Psoas muscle (tissue), 8 donors: ENCODE measurements around the gene OR5H2. TPM values are rescaled to one million over a fixed set of nuclear protein-coding genes. Genes with fewer than 3 reads are reported as not detected.

Experiments used
- ATAC-seq, 4 donors: fragments of 200-7000 bp; cut with Tn5 transposase; one replicate each; pipeline ENCODE4 v1.9.1; 2020; ENCODE audit warnings: moderate library complexity in 3 of 4, mild to moderate bottlenecking in 2 of 4
- DNase-seq, 2 donors: peaks; one replicate each; pipeline ENCODE4 v3.0.0-alpha.2; 2020
- H3K27ac ChIP-seq: fragments of 200-600 bp; one replicate; pipeline ENCODE4 v1.8.0; 2022
- H3K27me3 ChIP-seq, 3 donors: fragments of 200-600 bp in 1 of 3; one replicate each; pipeline versions ENCODE4 v1.6.1 to v1.8.0; 2013 to 2022; ENCODE audit warnings: low read length in 2 of 3, mild to moderate bottlenecking in 2 of 3, moderate library complexity in 1 of 3; ENCODE audit not compliant: insufficient read depth in 3 of 3
- H3K36me3 ChIP-seq, 2 donors: fragments of 200-600 bp in 1 of 2; one replicate each; pipeline versions ENCODE4 v1.6.1 to v1.8.0; 2013 to 2022; ENCODE audit warnings: low read depth in 1 of 2, mild to moderate bottlenecking in 1 of 2, moderate library complexity in 1 of 2; ENCODE audit not compliant: insufficient read depth in 1 of 2
- H3K4me1 ChIP-seq: fragments of 200-600 bp; one replicate; pipeline ENCODE4 v1.8.0; 2022
- H3K4me3 ChIP-seq: fragments of 200-600 bp; one replicate; pipeline ENCODE4 v1.8.0; 2022; ENCODE audit warnings: mild to moderate bottlenecking
- H3K9me3 ChIP-seq: fragments of 200-600 bp; one replicate; pipeline ENCODE4 v1.8.0; 2022
- CTCF ChIP-seq: fragments of 200-600 bp; IDR thresholded peaks from one replicate; pipeline ENCODE4 v1.8.0; 2022; ENCODE audit warnings: antibody characterized with exemption
- WGBS, 3 donors: extraction: QIAGEN DNeasy Blood & Tissue Kit; methylation state at CpG; one replicate each; pipeline versions ENCODE4 v1.1.6 to v1.1.7; 2013; 5-methylcytosine and 5-hydroxymethylcytosine counted together
- intact Hi-C, 2 donors: fragments of 100-400 bp; cut with DNase I; formaldehyde crosslinking; loops; one replicate each; pipeline versions ENCODE4 v1.11.0 to v1.14.2; 2022
- polyA plus RNA-seq, 3 donors: library from polyadenylated mRNA; stranded (reverse); fragments of 200-250 nt; gene quantifications; one replicate each; pipeline ENCODE4 v1.2.3, GENCODE V29; 2013
- total RNA-seq, 4 donors: library from RNA; stranded (reverse); fragmentation: NEBNext Ultra II Directional in 2 of 4; extraction: Animal tissue kit (Norgen Biotek cat#: 25700) in 2 of 4; gene quantifications; one replicate each; pipeline versions ENCODE4 v1.2.1 to v1.2.4, GENCODE V29; 2021 to 2023
- donor health status: healthy with polysubstance abuse.
- donor health status: DM: no; HTN: no; CAD: no; lungs with moderate emphysema.
- donor health status: Bipolar disorder and iron deficiency.
- donor health status: healthy.
- donor health status: DM: yes; HTN: yes; CAD: no.
- donor health status: DM: no; HTN: no; CAD: no.
- donor health status: DM: no; HTN: no; CAD: no.
- donor health status: DM: yes; HTN: yes; CAD: no.

Gene OR5H2
- total and polyA plus RNA-seq, 7 donors, result not detected

GRCh38 chr3:98331329-98331728, 49.0 kb downstream of the OR5H2 start:
- H3K4me1 ChIP-seq, result no peaks in the 10 kb centered on the region
- DNase-seq, result no peak
- WGBS, 3 donors, result 93 to 98% (median 94%) methylated on average over 1 of the region's 1 CpG
- peaks cover 0 to 3% (median 0%) of the 10 kb centered on the region in 3 donors for H3K27me3 ChIP-seq
- H3K36me3 ChIP-seq, result no peaks in the 10 kb centered on the region
- no peak for TF ChIP-seq CTCF
- H3K27ac ChIP-seq, result no peak overlapping the region
- H3K9me3 ChIP-seq, result no peaks in the 10 kb centered on the region
- H3K4me3 ChIP-seq, result no peak overlapping the region
- intact Hi-C loops, result no loop called here
- no peak for ATAC-seq

Other genes with a start within 250 kb of the OR5H2 start
- not detected for gene GABRR3, start 247.2 kb upstream of the OR5H2 start, total RNA-seq
- gene GABRR3, start 247.2 kb upstream of the OR5H2 start, polyA plus RNA-seq, result under 1 TPM in 1 of 3 donors, not detected in 2; 0.10 TPM
- gene OR5AC2, start 195.3 kb upstream of the OR5H2 start, total RNA-seq, result not detected
- gene OR5AC2, start 195.3 kb upstream of the OR5H2 start, polyA plus RNA-seq, result not detected
- not detected for gene OR5H1, start 151.8 kb upstream of the OR5H2 start, total RNA-seq
- gene OR5H1, start 151.8 kb upstream of the OR5H2 start, polyA plus RNA-seq, result not detected
- not detected for gene OR5H14, start 135.0 kb upstream of the OR5H2 start, total RNA-seq
- gene OR5H14, start 135.0 kb upstream of the OR5H2 start, polyA plus RNA-seq, result not detected
- gene OR5H15, start 115.8 kb upstream of the OR5H2 start, total RNA-seq, result not detected
- gene OR5H15, start 115.8 kb upstream of the OR5H2 start, polyA plus RNA-seq, result under 1 TPM in 1 of 3 donors, not detected in 2; 0.08 TPM
- not detected for gene OR5H6, start 18.3 kb upstream of the OR5H2 start, total RNA-seq
- gene OR5H6, start 18.3 kb upstream of the OR5H2 start, polyA plus RNA-seq, result not detected
- gene OR5K4, start 71.3 kb downstream of the OR5H2 start, total RNA-seq, result not detected
- not detected for gene OR5K4, start 71.3 kb downstream of the OR5H2 start, polyA plus RNA-seq
- not detected for gene OR5K3, start 108.2 kb downstream of the OR5H2 start, total RNA-seq
- gene OR5K3, start 108.2 kb downstream of the OR5H2 start, polyA plus RNA-seq, result not detected
- not detected for gene OR5K1, start 180.7 kb downstream of the OR5H2 start, total RNA-seq
- not detected for gene OR5K1, start 180.7 kb downstream of the OR5H2 start, polyA plus RNA-seq
- not detected for gene OR5K2, start 215.2 kb downstream of the OR5H2 start, total RNA-seq
- not detected for gene OR5K2, start 215.2 kb downstream of the OR5H2 start, polyA plus RNA-seq
- 10 to 100 TPM; 48.1 to 71.1 (median 57.1) TPM for gene CLDND1, start 240.4 kb downstream of the OR5H2 start, total RNA-seq
- gene CLDND1, start 240.4 kb downstream of the OR5H2 start, polyA plus RNA-seq, result 10 to 100 TPM; 50.8 to 78.9 (median 77.5) TPM
- gene GPR15, start 249.5 kb downstream of the OR5H2 start, total RNA-seq, result not detected
- gene GPR15, start 249.5 kb downstream of the OR5H2 start, polyA plus RNA-seq, result not detected